K562 (cell line): Measurements from ENCODE around the gene MRPL44. TPM values are rescaled to one million over a fixed set of nuclear protein-coding genes. Genes with fewer than 3 reads are reported as not detected.
A peak's percentile ranks its signal among the peaks of the same experiment; 100 is the strongest.

ENCODE experiments used
- ATAC-seq: fragments of 200-7000 bp; cut with Tn5 transposase; 3 replicates; pipeline ENCODE4 v1.9.1; 2020; ENCODE audit warnings: moderate library complexity
- BruUV-seq: library from RNA; stranded (reverse); fragments of 400-500 nt; replicated peaks from 2 replicates; lab custom pipeline; 2021; lab: Mats Ljungman, UMichigan
- CTCF ChIA-PET: fragments of 300-600 bp; formaldehyde crosslinking; extraction: SDS; loops from one replicate; lab custom pipeline; 2021; ENCODE audit warnings: low intra/inter-chr PET ratio; lab: Yijun Ruan, JAX
- POLR2A ChIA-PET: fragments of 300-600, 350-650 bp; sonication (Branson Sonifier 250); formaldehyde crosslinking; extraction: SDS; loops from one replicate; lab custom pipeline; 2021; ENCODE audit warnings: antibody characterized with exemption, inconsistent platforms; lab: Yijun Ruan, JAX
- DNase-seq, 4 experiments: peaks; one replicate each; pipeline versions ENCODE4 v3.0.0 to v3.0.0-alpha.2; 2011 to 2018; ENCODE audit warnings: low spot score in 3 of 4, mixed read lengths in 3 of 4; ENCODE audit errors: extremely low read depth in 1 of 4
- FAIRE-seq: peaks from 2 replicates; lab custom pipeline; 2011; peaks lifted over from hg19 to GRCh38; lab: Jason Lieb, UNC
- H2AFZ ChIP-seq: 2 replicates; pipeline ENCODE4 v1.6.0; 2011; ENCODE audit warnings: low read depth, low read length, control low read depth, inconsistent platforms
- H3K27ac ChIP-seq: fragments of 200-600 bp; 3 replicates; pipeline ENCODE4 v1.8.0; 2011; ENCODE audit warnings: low read depth, mild to moderate bottlenecking, control low read depth, inconsistent platforms, low read length, moderate library complexity, mixed read lengths; ENCODE audit errors: extremely low read depth
- H3K27me3 ChIP-seq, 2 experiments: fragments of 300-600 bp in 1 of 2; 2 replicates in 1 of 2; 3 replicates in 1 of 2; pipeline versions ENCODE4 v1.6.0 to v1.8.0; 2011; ENCODE audit warnings: inconsistent platforms in 2 of 2, low read length in 2 of 2, mild to moderate bottlenecking in 1 of 2, mixed read lengths in 1 of 2, moderate library complexity in 1 of 2; ENCODE audit not compliant: control insufficient read depth in 2 of 2, insufficient read depth in 2 of 2
- H3K36me3 ChIP-seq: fragments of 300-600 bp; 3 replicates; pipeline ENCODE4 v1.8.0; 2011; ENCODE audit warnings: mild to moderate bottlenecking, low read length, inconsistent platforms; ENCODE audit not compliant: control insufficient read depth, insufficient read depth
- H3K4me1 ChIP-seq, 2 experiments: fragments of 200-600 bp in 1 of 2; replicated peaks in 1 of 2; 2 replicates in 1 of 2; 3 replicates in 1 of 2; pipeline versions ENCODE4 v1.5.1 to v1.8.0; 2011; ENCODE audit warnings: inconsistent platforms in 2 of 2, low read length in 2 of 2, mild to moderate bottlenecking in 1 of 2, mixed read lengths in 1 of 2, moderate library complexity in 1 of 2; ENCODE audit not compliant: control insufficient read depth in 2 of 2, insufficient read depth in 2 of 2
- H3K4me2 ChIP-seq: 2 replicates; pipeline ENCODE4 v1.6.1; 2011; ENCODE audit warnings: low read length, control low read depth, inconsistent platforms, mixed read lengths; ENCODE audit not compliant: insufficient read depth
- H3K4me3 ChIP-seq: fragments of 200-600 bp; sonication (generic), shearing (Covaris generic); 2 replicates; pipeline ENCODE4 v1.5.1; 2016; ENCODE audit warnings: control low read depth, inconsistent platforms
- H3K79me2 ChIP-seq: fragments of 200-600 bp; 3 replicates; pipeline ENCODE4 v1.8.0; 2011; ENCODE audit warnings: low read length, inconsistent platforms; ENCODE audit not compliant: control insufficient read depth, insufficient read depth
- H3K9ac ChIP-seq, 2 experiments: 2 replicates each; pipeline versions ENCODE4 v1.6.0 to v1.6.1; 2011; ENCODE audit warnings: low read depth in 2 of 2, low read length in 2 of 2, control low read depth in 1 of 2, inconsistent platforms in 1 of 2, mild to moderate bottlenecking in 1 of 2, mixed read lengths in 1 of 2; ENCODE audit not compliant: insufficient read depth in 1 of 2
- H3K9me1 ChIP-seq: one replicate; pipeline ENCODE4 v1.6.0; 2011; ENCODE audit warnings: inconsistent platforms, mild to moderate bottlenecking, low read length, moderate library complexity; ENCODE audit not compliant: control insufficient read depth, insufficient read depth
- H3K9me3 ChIP-seq: replicated peaks from 2 replicates; pipeline ENCODE4 v1.5.1; 2011; ENCODE audit warnings: low read depth, low read length, inconsistent platforms; ENCODE audit not compliant: control insufficient read depth, insufficient read depth
- H4K20me1 ChIP-seq: replicated peaks from 2 replicates; pipeline ENCODE4 v1.6.1; 2011; ENCODE audit warnings: low read length, inconsistent platforms, mixed read lengths; ENCODE audit not compliant: control insufficient read depth, insufficient read depth
- E2F3 ChIP-seq: fragments of 250-450 bp; sonication (Bioruptor Pico); IDR thresholded peaks from 2 replicates; pipeline ENCODE4 v1.4.0; 2020; ENCODE audit warnings: mild to moderate bottlenecking
- MAFF ChIP-seq: IDR thresholded peaks from 2 replicates; pipeline ENCODE4 v1.6.1; 2012; ENCODE audit warnings: low read length, improper control_type of control experiment
- MAFG ChIP-seq: fragments of 450-650 bp; conservative IDR thresholded peaks from 2 replicates; pipeline ENCODE4 v1.6.1; 2016; ENCODE audit warnings: missing genetic modification characterization, missing compliant biosample characterization
- PHB ChIP-seq: fragments of 250-450 bp; sonication (Bioruptor Pico); IDR thresholded peaks from 2 replicates; pipeline ENCODE4 v1.5.0; 2021
- STAG1 ChIP-seq: sonication (generic); formaldehyde crosslinking; IDR thresholded peaks from 2 replicates; pipeline ENCODE4 v1.5.0; 2020; ENCODE audit warnings: missing genetic modification reagents, borderline replicate concordance
- TAF7 ChIP-seq: fragments of 450-650 bp; IDR thresholded peaks from 2 replicates; pipeline ENCODE4 v1.6.1; 2016; ENCODE audit warnings: missing genetic modification characterization, missing compliant biosample characterization
- ZNF316 ChIP-seq: fragments of 450-650 bp; IDR thresholded peaks from 2 replicates; pipeline ENCODE4 v1.6.1; 2016
- ZNF644 ChIP-seq: fragments of 200-800 bp; sonication (Bioruptor generic); IDR thresholded peaks from 2 replicates; pipeline ENCODE4 v1.6.1; 2016; ENCODE audit warnings: low read depth, missing genetic modification characterization, missing compliant biosample characterization
- WGBS: fragments of 100-300 bp; shearing (Covaris generic); methylation state at CpG from one replicate; pipeline ENCODE4 v1.1.6; 2016; ENCODE audit warnings: low coverage, mixed read lengths; ENCODE audit not compliant: insufficient coverage; ENCODE audit errors: missing lambda C conversion rate; 5-methylcytosine and 5-hydroxymethylcytosine counted together
- in situ Hi-C: fragments of 300-500 bp; cut with MboI; formaldehyde crosslinking; loops from 4 replicates; pipeline ENCODE4 v1.15.0; 2018; ENCODE audit warnings: inconsistent platforms, mixed read lengths
- intact Hi-C: fragments of 100-400 bp; cut with micrococcal nuclease; formaldehyde crosslinking; loops from 2 replicates; pipeline ENCODE4 v1.14.2; 2022
- polyA plus RNA-seq, 8 experiments: library from polyadenylated mRNA; depleted of rRNA in 4 of 8; stranded (reverse) in 5 of 8; unstranded in 3 of 8; fragments of >200 nt; fragmentation: Nextera tagmentation in 2 of 8; fragmentation: Illumina TruSeq in 1 of 8; extraction: Ambion mirVana in 2 of 8; extraction: Trizol in 1 of 8; gene quantifications; 2 replicates each; pipeline versions ENCODE4 v1.2.1 to v1.2.3, GENCODE V29; 2011 to 2014; ENCODE audit warnings: inconsistent platforms in 1 of 8, missing spikeins in 1 of 8
- total RNA-seq, 7 experiments: library from RNA; depleted of rRNA in 6 of 7; stranded (reverse); fragments of >200 nt in 6 of 7; fragmentation: Illumina TruSeq in 2 of 7; extraction: Trizol in 2 of 7; gene quantifications; 2 replicates each; pipeline versions ENCODE4 v1.2.1 to v1.2.3, GENCODE V29; 2011 to 2021; ENCODE audit warnings: low replicate concordance in 1 of 7
- TF ChIP-seq, protein P1 (sequence below): fragments of 200-400 bp; formaldehyde crosslinking; IDR thresholded peaks from 2 replicates; pipeline ENCODE4 v1.6.1; 2017; ENCODE audit warnings: mild to moderate bottlenecking, low read depth, low read length, moderate library complexity
- TF ChIP-seq, protein P2 (sequence below), 2 experiments: fragments of 450-650 bp in 1 of 2; sonication (generic) in 1 of 2; formaldehyde crosslinking; conservative IDR thresholded peaks; 2 replicates each; pipeline versions ENCODE4 v1.4.0 to v1.8.1; 2020 to 2022; ENCODE audit warnings: mild to moderate bottlenecking in 1 of 2, missing genetic modification reagents in 1 of 2
- TF ChIP-seq, protein P3 (sequence below): fragments of 250-450 bp; sonication (Bioruptor Pico); IDR thresholded peaks from 2 replicates; pipeline ENCODE4 v1.4.0; 2020; ENCODE audit warnings: mild to moderate bottlenecking

Gene MRPL44
- total and polyA plus RNA-seq, 9 of the 15 experiments (the other 6 are each of a cell fraction or from before 2014, with no cell fraction given): 10.4 to 26.0 (median 20.2) TPM

DNA sequence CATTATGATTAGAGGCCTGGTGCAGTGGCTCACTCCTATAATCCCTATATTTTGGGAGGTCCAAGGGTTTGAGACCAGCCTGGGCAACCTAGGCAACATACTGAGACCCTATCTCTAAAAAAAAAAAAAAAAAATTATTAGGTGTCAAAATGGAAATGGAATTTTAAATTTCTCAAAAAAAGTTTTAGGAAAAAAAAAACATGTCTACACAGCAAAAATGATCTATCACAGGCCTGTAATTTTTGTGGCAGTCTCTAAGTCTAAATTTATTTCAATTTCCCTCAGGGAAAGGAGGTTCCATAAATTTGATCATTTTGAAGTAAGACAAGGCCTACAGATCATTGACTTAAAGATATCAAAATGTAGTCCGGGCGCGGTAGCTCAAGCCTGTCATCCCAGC lies 16.3 kb downstream of the MRPL44 start:
- no peak for DNase-seq
- Histone ChIP-seq H3K27ac (no peak overlapping the region), H3K27me3 (peaks cover 0 to 6% of the 10 kb centered on the region in 2 experiments; a peak in 3 of 5 replicates), H3K9me1 (no peaks in the 10 kb centered on the region), H3K79me2 (no peaks in the 10 kb centered on the region), H3K9ac (no peak overlapping the region), H4K20me1 (no peaks in the 10 kb centered on the region), H3K4me1 (no peaks in the 10 kb centered on the region), H2AFZ (no peak overlapping the region), H3K36me3 (peaks cover under 1% of the 10 kb centered on the region; the same call in 1 of the 3 replicates), H3K4me3 (no peak overlapping the region), H3K4me2 (no peak overlapping the region), H3K9me3 (no peaks in the 10 kb centered on the region)
- ChIA-PET CTCF (no interaction called here), POLR2A (no interaction called here)
- no peak for ATAC-seq
- intact Hi-C loops: loop anchor here (5.0 to 10.0 kb wide), 4 partner anchors 381 to 1031 kb away; no protein-coding TSS in a partner anchor
- TF ChIP-seq STAG1 (CRISPR knock-in tag) (no peak), ZNF316 (peak; percentile 61), MAFF (0 out of 2 replicates have a peak, but pooled peaks have one; percentile 13), MAFG (tag) (0 out of 2 replicates have a peak, but pooled peaks have one; percentile 21)
- 79% methylated on average over 3 of the region's 3 CpGs for WGBS
- no TSS peak for BruUV-seq
- in situ Hi-C loops: no loop called here
- FAIRE-seq: no peak

DNA sequence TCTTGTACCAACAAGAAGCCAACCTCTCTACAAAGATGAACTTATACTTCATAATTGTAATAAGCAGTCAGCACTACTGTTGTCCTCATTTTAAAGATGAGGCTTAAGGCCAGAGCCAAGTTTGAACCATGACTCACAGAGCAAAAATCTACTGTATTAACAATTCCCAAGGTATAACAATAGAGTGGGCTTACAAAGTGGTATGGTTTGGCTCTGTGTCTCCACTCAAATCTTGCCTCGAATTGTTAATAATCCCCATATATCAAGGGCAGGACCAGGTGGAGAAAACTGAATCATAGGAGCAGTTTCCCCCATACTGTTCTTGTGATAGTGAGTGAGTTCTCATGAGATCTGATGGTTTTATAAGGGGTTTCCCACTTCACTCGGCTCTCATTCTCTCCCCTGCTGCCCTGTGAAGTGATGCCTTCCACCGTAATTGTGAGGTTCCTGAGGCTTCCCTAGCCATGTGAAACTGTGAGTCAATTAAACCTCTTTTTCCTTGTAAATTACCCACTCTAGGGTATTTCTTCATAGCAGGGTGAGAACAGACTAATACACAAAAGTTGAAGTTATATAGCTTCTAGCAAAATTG lies 19.5 kb downstream of the MRPL44 start:
- FAIRE-seq (no peak), DNase-seq (no peak), ATAC-seq (no peak)
- Histone ChIP-seq H3K27me3 (peaks cover 0 to 14% of the 10 kb centered on the region in 2 experiments; a peak in 3 of 5 replicates), H3K9me1 (no peaks in the 10 kb centered on the region), H3K9me3 (no peaks in the 10 kb centered on the region), H3K79me2 (no peaks in the 10 kb centered on the region), H3K4me3 (no peak overlapping the region), H2AFZ (no peak overlapping the region), H3K4me2 (no peak overlapping the region), H3K4me1 (no peaks in the 10 kb centered on the region), H4K20me1 (no peaks in the 10 kb centered on the region), H3K27ac (no peak overlapping the region), H3K9ac (no peak overlapping the region), H3K36me3 (no peaks in the 10 kb centered on the region)
- WGBS: 3% methylated on average over 3 of the region's 3 CpGs
- in situ Hi-C loops (no loop called here), intact Hi-C loops (loop anchor here (10.0 kb wide), 2 partner anchors 378 to 1028 kb away; no protein-coding TSS in a partner anchor)
- ChIA-PET POLR2A (no interaction called here), CTCF (no interaction called here)
- BruUV-seq: no TSS peak
- TF ChIP-seq E2F3: no peak
- TF ChIP-seq, protein P1, sequence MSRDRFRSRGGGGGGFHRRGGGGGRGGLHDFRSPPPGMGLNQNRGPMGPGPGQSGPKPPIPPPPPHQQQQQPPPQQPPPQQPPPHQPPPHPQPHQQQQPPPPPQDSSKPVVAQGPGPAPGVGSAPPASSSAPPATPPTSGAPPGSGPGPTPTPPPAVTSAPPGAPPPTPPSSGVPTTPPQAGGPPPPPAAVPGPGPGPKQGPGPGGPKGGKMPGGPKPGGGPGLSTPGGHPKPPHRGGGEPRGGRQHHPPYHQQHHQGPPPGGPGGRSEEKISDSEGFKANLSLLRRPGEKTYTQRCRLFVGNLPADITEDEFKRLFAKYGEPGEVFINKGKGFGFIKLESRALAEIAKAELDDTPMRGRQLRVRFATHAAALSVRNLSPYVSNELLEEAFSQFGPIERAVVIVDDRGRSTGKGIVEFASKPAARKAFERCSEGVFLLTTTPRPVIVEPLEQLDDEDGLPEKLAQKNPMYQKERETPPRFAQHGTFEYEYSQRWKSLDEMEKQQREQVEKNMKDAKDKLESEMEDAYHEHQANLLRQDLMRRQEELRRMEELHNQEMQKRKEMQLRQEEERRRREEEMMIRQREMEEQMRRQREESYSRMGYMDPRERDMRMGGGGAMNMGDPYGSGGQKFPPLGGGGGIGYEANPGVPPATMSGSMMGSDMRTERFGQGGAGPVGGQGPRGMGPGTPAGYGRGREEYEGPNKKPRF: no peak
- TF ChIP-seq PHB (CRISPR knock-in tag): no peak
- TF ChIP-seq, protein P2, sequence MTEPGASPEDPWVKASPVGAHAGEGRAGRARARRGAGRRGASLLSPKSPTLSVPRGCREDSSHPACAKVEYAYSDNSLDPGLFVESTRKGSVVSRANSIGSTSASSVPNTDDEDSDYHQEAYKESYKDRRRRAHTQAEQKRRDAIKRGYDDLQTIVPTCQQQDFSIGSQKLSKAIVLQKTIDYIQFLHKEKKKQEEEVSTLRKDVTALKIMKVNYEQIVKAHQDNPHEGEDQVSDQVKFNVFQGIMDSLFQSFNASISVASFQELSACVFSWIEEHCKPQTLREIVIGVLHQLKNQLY (CRISPR knock-in tag; conservative IDR thresholded peaks at IDR 0.05): no peak
- no peak for TF ChIP-seq ZNF644 (tag)
- TF ChIP-seq TAF7: no peak
- TF ChIP-seq, protein P3, sequence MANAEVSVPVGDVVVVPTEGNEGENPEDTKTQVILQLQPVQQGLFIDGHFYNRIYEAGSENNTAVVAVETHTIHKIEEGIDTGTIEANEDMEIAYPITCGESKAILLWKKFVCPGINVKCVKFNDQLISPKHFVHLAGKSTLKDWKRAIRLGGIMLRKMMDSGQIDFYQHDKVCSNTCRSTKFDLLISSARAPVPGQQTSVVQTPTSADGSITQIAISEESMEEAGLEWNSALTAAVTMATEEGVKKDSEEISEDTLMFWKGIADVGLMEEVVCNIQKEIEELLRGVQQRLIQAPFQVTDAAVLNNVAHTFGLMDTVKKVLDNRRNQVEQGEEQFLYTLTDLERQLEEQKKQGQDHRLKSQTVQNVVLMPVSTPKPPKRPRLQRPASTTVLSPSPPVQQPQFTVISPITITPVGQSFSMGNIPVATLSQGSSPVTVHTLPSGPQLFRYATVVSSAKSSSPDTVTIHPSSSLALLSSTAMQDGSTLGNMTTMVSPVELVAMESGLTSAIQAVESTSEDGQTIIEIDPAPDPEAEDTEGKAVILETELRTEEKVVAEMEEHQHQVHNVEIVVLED: no peak
